Neural crest cell (in vitro differentiated cells): ENCODE measurements around the gene PCP2. TPM values are rescaled to one million over a fixed set of nuclear protein-coding genes. Genes with fewer than 3 reads are reported as not detected.

Source experiments
- DNase-seq: peaks from one replicate; pipeline ENCODE4 v3.0.0; 2021; ENCODE audit warnings: low read depth, mixed read lengths, low spot score
- H3K27ac Mint-ChIP-seq: one replicate; pipeline ENCODE4 v1.8.0; 2021; ENCODE audit warnings: mild to moderate bottlenecking, mixed read lengths; ENCODE audit not compliant: unreplicated experiment
- H3K27me3 Mint-ChIP-seq: 2 replicates; pipeline ENCODE4 v1.8.0; 2021; ENCODE audit warnings: low read depth, mild to moderate bottlenecking, mixed read lengths
- H3K36me3 Mint-ChIP-seq: 2 replicates; pipeline ENCODE4 v1.8.0; 2021; ENCODE audit warnings: low read depth, mild to moderate bottlenecking, mixed read lengths
- H3K4me1 Mint-ChIP-seq: 2 replicates; pipeline ENCODE4 v1.8.0; 2021; ENCODE audit warnings: mixed read lengths
- H3K4me3 Mint-ChIP-seq: one replicate; pipeline ENCODE4 v1.8.0; 2021; ENCODE audit warnings: mild to moderate bottlenecking, mixed read lengths
- H3K9me3 Mint-ChIP-seq: 2 replicates; pipeline ENCODE4 v1.8.0; 2021; ENCODE audit warnings: mixed read lengths
- CTCF ChIP-seq: fragments of 200-600 bp; sonication (generic); conservative IDR thresholded peaks from 2 replicates; pipeline ENCODE4 v1.5.0; 2021; ENCODE audit warnings: antibody characterized with exemption, mild to moderate bottlenecking
- total RNA-seq: library from RNA; stranded (reverse); gene quantifications from 2 replicates; pipeline ENCODE4 v1.2.1, GENCODE V29; 2021

Gene PCP2
- total RNA-seq, 1 donor from 2014 or later = not detected

DNA sequence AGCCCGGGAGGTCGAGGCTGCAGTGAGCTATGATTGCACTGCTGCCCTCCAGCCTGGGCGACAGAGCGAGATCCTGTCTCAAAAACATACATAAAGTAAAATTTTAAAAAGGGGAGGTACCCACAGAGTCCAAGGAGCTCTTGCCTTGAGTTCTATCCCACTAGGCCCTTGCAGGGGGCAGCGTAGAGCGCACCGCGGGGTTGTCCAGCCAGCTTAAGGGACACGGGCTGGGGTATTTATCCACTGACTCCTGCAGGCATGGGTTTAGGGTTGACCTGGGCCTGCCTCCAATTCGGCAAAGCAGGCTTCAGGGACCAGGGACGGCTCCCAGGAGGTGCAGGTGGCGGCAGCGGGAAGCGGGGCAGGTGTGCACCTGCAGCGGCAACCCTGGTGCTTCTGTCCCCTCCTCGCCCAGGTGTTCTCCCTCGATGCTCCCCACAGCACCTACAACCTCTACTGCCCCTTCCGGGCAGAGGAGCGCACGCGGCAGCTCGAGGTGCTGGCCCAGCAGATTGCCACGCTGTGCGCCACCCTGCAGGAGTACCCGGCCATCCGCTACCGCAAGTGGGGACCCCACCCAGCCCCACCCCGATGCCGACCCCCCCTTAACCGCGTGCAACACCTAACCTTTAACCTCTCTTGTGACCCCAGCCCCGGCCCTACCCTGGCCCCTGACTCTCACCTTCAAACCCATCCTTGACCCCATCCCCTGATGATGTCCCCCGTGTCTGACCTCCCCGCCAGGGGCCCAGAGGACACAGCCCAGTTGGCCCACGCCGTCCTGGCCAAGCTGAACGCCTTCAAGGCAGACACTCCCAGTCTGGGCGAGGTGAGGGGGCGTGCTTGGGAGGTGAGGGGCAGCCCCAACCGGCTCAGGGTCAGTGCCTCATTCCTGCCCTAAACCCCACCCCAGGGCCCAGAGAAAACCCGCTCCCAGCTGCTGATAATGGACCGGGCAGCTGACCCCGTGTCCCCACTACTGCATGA, 8.1 kb upstream of the PCP2 start:
- DNase-seq = no peak
- Mint-ChIP-seq H3K4me1 (no peaks in the 10 kb centered on the region), H3K27me3 (peaks cover 44% of the 10 kb centered on the region), H3K4me3 (no peak overlapping the region), H3K36me3 (no peaks in the 10 kb centered on the region), H3K27ac (no peak overlapping the region), H3K9me3 (peaks cover 7% of the 10 kb centered on the region)
- peak; percentile 22 for TF ChIP-seq CTCF

DNA sequence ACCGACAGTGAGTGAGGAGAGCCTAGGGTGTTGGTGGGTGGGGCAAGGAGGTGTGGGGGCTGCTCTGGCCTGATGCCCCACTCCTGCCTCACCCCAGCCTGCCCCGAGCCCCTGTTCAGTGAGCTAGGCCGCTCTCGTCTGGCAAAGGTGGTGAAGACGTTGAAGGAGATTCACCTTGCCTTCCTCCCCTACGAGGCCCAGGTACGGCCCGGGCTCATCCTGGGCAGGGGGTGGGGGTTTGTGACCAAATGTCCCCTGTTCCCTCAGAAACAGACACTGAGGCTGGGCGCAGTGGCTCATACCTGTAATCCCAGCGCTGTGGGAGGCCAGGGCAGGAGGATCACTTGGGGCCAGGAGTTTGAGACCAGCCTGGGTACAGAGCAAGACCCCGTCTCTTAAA, 7.3 kb upstream of the PCP2 start:
- Mint-ChIP-seq H3K27me3 (peaks cover 51% of the 10 kb centered on the region), H3K4me3 (no peak overlapping the region), H3K9me3 (peaks cover 7% of the 10 kb centered on the region), H3K27ac (no peak overlapping the region), H3K36me3 (no peaks in the 10 kb centered on the region), H3K4me1 (no peaks in the 10 kb centered on the region)
- no peak for DNase-seq
- no peak for TF ChIP-seq CTCF

DNA sequence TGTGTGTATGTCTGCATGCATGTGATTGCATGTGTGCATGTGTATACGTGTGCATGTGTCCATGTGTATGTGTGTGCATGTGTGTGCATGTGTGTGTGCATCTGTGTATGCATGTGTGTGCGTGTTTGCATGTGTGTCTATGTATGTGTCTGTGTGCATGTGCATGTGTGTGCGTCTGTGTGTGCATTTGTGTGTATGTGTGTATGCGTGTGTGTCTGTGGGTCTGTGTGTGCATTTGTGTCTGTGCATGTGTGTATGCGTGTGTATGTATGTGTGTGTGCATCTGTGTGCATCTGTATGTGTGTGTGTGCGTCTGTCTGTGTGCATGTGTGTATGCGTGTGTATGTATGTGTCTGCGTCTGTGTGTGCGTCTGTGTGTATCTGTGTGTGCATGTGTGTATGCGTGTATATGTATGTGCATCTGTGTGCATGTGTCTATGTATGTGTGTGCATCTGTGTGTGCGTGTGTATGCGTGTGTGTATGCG, 6.4 kb upstream of the PCP2 start:
- peaks cover 7% of the 10 kb centered on the region for H3K9me3 Mint-ChIP-seq

DNA sequence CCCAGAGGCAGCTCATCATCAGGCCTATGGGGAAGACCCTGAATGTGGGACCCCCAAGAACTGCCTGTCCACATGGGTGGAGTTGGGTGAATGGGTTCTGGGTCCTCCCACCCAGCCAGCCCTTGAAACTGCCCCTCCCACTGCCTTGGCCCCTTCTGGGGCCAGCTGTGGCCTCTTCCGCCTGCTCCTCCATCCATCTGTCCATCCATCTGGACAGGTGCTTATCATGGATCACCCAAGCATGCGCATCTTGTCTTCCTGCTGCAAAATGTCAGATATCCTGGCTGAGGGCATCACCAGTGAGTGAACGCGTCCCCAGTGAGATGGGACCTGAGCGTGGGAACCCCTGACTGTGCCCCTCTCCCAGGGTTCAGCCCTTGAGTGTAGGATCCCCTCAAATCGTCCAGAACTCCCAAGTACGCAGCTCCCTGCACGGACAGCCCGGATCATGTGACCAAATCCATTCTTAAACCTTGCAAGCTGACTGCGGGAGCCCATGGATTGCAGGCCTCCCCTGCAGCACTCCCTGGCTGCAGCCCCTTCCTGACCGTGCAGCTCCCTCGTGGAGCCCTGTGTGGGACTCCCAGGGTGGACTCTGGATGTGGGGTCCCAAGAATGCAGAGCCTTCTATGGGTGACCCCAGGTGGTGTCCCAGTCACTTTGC, 5.4 kb upstream of the PCP2 start:
- Mint-ChIP-seq H3K4me3 (no peak overlapping the region), H3K27ac (no peak overlapping the region), H3K36me3 (no peaks in the 10 kb centered on the region), H3K4me1 (no peaks in the 10 kb centered on the region), H3K9me3 (peaks cover 7% of the 10 kb centered on the region), H3K27me3 (peaks cover 66% of the 10 kb centered on the region)
- TF ChIP-seq CTCF = no peak
- no peak for DNase-seq

More for the DNA sequence above, 6.4 kb upstream of the PCP2 start:
- H3K27me3 Mint-ChIP-seq = peaks cover 57% of the 10 kb centered on the region
- H3K4me1 Mint-ChIP-seq = no peaks in the 10 kb centered on the region
- TF ChIP-seq CTCF = no peak
- H3K36me3 Mint-ChIP-seq = no peaks in the 10 kb centered on the region
- H3K4me3 Mint-ChIP-seq = no peak overlapping the region
- H3K27ac Mint-ChIP-seq = no peak overlapping the region
- no peak for DNase-seq

- Mint-ChIP-seq H3K4me3 (no peak overlapping the region), H3K4me1 (no peaks in the 10 kb centered on the region), H3K27ac (no peak overlapping the region), H3K27me3 (peaks cover 66% of the 10 kb centered on the region), H3K9me3 (peaks cover 7% of the 10 kb centered on the region), H3K36me3 (no peaks in the 10 kb centered on the region)
- TF ChIP-seq CTCF = no peak
- DNase-seq = no peak
Measured at GRCh38 chr19:7637374-7638256, 4.1 kb upstream of the PCP2 start.
